H1 (cell line): ENCODE results near the gene HYCC1. TPM values are rescaled to one million over a fixed set of nuclear protein-coding genes. Genes with fewer than 3 reads are reported as not detected.

Experiments used
- RNF2 ChIP-seq: fragments of 200-900, 300-1000 bp; sonication (generic); IDR thresholded peaks from 2 replicates; pipeline ENCODE4 v1.7.1; 2016; ENCODE audit warnings: borderline replicate concordance, low read depth, mild to moderate bottlenecking, antibody characterized with exemption, low read length; ENCODE audit not compliant: poor library complexity, severe bottlenecking; ENCODE audit errors: missing control alignments
- SRF ChIP-seq: IDR thresholded peaks from 2 replicates; pipeline ENCODE4 v1.6.1; 2011; ENCODE audit warnings: mild to moderate bottlenecking, low read depth, low read length, moderate library complexity
- SUZ12 ChIP-seq: fragments of 200-600 bp; sonication (generic); IDR thresholded peaks from 2 replicates; pipeline ENCODE4 v1.6.1; 2012; ENCODE audit warnings: mild to moderate bottlenecking, inconsistent platforms, low read length, moderate library complexity, mixed read lengths
- polyA plus RNA-seq, 7 experiments: library from polyadenylated mRNA; depleted of rRNA in 3 of 7; stranded (reverse) in 5 of 7; unstranded in 2 of 7; fragments of >200 nt in 5 of 7; fragments of 200-250 nt in 2 of 7; gene quantifications; 1 replicate in 5 of 7; 2 replicates in 1 of 7; 4 replicates in 1 of 7; pipeline versions ENCODE4 v1.2.1 to v1.2.3, GENCODE V29; 2011 to 2013; ENCODE audit warnings: missing spikeins in 2 of 7, mixed read lengths in 2 of 7
- total RNA-seq: library from RNA; stranded (reverse); fragmentation: NEBNext Ultra II Directional; extraction: Animal tissue kit (Norgen Biotek cat#: 25700); gene quantifications from 2 replicates; pipeline ENCODE4 v1.2.1, GENCODE V29; 2021

The HYCC1 gene
- total and polyA plus RNA-seq, 2 of the 8 experiments (the other 6 are each of a cell fraction or from before 2014, with no cell fraction given) = 20.2 to 142 TPM

DNA sequence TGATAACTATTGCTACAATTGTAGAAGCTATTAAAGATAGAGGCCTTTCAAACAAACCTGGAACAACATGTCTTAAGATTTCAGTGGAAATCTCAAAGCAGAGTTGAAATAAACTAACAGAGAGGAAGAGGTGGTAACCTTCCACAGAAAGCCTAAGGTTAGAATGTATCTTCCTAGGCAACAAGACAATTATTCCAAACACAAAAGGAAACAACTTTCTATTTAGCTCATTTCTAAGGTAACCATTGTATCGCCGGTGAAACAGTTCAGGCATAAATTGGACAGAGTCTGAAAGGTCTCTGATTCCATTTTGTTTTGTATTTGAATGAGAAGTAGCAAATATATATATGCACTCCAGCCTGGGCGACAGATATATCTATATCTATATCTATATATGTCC is 30.7 kb upstream of the HYCC1 start (continued):
- TF ChIP-seq RNF2 (no peak), SUZ12 (no peak), SRF (no peak)
